ENCODE data around the gene SLC23A2.
"Not testable (repeated sequence)": the region's sequence is repeated elsewhere in the genome, so short reads cannot be mapped to it uniquely, and the experiment has no call there.

Gene SLC23A2

DNA sequence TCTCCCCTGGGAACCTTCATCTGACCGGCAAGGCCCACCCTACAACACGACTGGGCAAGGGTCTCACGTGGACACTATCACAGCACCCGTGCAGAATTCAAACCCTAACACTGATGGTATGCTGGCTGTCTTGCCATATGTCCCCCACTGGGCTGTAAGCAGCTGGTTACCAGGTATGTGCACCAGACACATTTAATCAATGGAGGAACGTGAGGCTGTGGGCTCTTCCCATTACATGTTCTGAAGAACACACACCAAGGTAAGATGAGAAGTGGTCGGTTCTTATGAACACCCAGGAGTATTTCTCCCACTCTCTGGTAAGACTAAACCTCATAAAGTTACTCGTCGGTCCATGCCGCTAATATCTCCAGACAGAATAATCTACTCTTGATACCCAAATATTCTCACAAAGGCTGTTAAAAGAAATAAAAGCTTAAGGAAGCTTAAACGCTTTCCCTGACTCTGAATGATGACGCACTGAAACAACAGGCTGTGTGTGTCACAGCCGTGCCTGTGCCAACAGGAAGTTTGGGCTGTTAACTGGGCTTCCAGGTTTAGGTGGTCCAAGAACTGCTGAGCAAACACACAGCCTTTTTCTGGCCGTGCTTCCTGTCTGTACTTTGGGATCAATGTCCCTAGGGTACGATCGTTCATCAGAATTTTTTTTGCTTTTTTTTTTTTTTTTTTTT, 75.3 kb downstream of the SLC23A2 start:
- no peak for DNase-seq (ENCODE audit: extremely low read depth, low read depth)
- TF ChIP-seq, protein P1, sequence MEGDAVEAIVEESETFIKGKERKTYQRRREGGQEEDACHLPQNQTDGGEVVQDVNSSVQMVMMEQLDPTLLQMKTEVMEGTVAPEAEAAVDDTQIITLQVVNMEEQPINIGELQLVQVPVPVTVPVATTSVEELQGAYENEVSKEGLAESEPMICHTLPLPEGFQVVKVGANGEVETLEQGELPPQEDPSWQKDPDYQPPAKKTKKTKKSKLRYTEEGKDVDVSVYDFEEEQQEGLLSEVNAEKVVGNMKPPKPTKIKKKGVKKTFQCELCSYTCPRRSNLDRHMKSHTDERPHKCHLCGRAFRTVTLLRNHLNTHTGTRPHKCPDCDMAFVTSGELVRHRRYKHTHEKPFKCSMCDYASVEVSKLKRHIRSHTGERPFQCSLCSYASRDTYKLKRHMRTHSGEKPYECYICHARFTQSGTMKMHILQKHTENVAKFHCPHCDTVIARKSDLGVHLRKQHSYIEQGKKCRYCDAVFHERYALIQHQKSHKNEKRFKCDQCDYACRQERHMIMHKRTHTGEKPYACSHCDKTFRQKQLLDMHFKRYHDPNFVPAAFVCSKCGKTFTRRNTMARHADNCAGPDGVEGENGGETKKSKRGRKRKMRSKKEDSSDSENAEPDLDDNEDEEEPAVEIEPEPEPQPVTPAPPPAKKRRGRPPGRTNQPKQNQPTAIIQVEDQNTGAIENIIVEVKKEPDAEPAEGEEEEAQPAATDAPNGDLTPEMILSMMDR (IDR thresholded peaks at IDR 0.05; ENCODE audit: low read depth, low read length) = no peak

- TF ChIP-seq, protein P1 (IDR thresholded peaks at IDR 0.05; ENCODE audit: low read depth, low read length) = no peak
Measured at GRCh38 chr20:4924446-4924845, 76.9 kb downstream of the SLC23A2 start.

GRCh38 chr20:4924032-4924431, 77.3 kb downstream of the SLC23A2 start:
- DNase-seq (ENCODE audit: extremely low read depth, low read depth) = no peak
- TF ChIP-seq, protein P1 (IDR thresholded peaks at IDR 0.05; ENCODE audit: low read depth, low read length) = no peak

More at GRCh38 chr20:4924446-4924845, 76.9 kb downstream of the SLC23A2 start:
- no peak for DNase-seq (ENCODE audit: extremely low read depth, low read depth)

GRCh38 chr20:4922186-4922585, 79.1 kb downstream of the SLC23A2 start:
- TF ChIP-seq, protein P1 (IDR thresholded peaks at IDR 0.05; ENCODE audit: low read depth, low read length) = no peak
- no peak for DNase-seq (ENCODE audit: extremely low read depth, low read depth)

- DNase-seq (ENCODE audit: extremely low read depth, low read depth) = not testable (repeated sequence)
Measured at GRCh38 chr20:4921271-4921670, 80.0 kb downstream of the SLC23A2 start.

GRCh38 chr20:4920655-4921054, 80.7 kb downstream of the SLC23A2 start:
- TF ChIP-seq, protein P1 (IDR thresholded peaks at IDR 0.05; ENCODE audit: low read depth, low read length) = no peak
- DNase-seq (ENCODE audit: extremely low read depth, low read depth) = no peak

DNA sequence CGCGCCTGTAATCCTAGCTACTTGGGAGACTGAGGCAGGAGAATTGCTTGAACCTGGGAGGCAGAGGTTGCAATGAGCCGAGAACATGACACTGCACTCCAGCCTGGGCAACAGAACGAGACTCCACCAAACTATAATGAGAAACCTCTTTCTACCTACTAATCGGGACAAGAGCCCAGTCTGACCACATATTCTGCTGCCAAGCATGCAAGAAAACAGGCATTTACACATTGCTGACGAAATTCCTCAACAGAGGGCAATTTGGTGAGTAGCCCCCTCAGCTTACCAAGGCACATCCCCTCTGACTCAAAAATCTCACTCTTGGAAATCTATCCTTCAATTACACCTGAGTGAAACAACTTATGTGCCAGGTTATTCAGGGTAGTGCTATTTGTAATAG, 81.2 kb downstream of the SLC23A2 start:
- TF ChIP-seq, protein P1 (IDR thresholded peaks at IDR 0.05; ENCODE audit: low read depth, low read length) = no peak

More for the DNA sequence above, 81.2 kb downstream of the SLC23A2 start:
- DNase-seq (ENCODE audit: extremely low read depth, low read depth) = no peak
